Stimulated activated CD4-positive, alpha-beta T cell treated with anti-CD3 and anti-CD28 coated beads, Interleukin-1b, Interleukin-23, amount 100 ng/mL, for 48 hours (primary cell): ENCODE measurements around the gene GSTM5.
"Not testable (repeated sequence)": the region's sequence is repeated elsewhere in the genome, so short reads cannot be mapped to it uniquely, and the experiment has no call there.

Experiments
- DNase-seq: peaks from one replicate; pipeline ENCODE4 v3.0.0-alpha.2; 2020

Gene GSTM5

GRCh38 chr1:109762821-109763645 is 51.0 kb downstream of the GSTM5 start:
- no peak for DNase-seq

GRCh38 chr1:109763646-109764415 is 51.8 kb downstream of the GSTM5 start, which contains the start of gene EPS8L3:
TSS of gene EPS8L3 (minus strand) at chr1:109763923. CDS start at chr1:109761749, 2,174 bp downstream.
- DNase-seq = no peak

DNA sequence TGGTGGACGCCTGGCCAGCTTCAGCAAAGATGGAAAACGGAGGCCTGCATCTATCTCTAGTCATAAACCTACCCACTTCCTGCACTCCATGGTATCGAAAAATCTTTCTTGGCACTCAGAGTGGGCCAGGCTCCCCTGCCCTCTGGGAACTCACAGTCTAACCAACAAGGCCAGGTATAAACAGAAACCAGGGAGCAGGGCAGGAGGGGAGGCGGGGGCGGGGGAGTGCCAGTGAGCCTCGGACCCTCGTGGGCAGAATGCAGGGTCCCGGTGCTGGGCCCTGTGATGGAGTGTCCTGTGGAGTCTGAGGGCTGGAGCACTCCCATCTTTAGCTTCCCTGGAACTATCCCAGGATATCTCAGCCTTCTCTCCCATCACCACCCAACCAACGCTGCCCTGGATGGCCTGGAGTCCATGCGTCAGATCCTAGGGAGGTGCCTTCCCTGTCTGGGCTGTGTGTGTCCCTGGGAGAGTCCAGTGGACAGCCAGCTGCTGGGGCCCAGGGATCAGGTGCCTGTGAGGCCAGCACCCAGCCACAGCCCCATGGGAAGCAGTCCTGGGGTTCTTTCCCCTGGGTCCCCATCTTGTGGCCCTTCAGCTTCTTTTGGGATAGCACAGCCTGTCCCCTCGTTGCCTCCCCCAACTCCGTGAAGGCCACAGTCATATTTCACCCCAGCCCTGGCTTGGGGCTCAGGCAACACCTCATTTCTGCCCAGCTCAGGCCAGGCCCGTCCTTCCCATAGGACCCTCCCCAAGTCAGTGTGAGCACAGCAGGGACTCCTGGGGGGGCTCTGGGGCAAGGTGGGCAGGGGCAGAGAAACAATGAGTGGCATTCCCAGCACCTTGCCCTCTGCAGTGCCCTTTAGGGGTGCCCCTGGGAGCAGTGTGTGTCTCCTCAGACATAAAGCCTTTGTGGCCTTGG is 52.8 kb downstream of the GSTM5 start:
- no peak for DNase-seq

- DNase-seq = no peak
These were observed 53.4 kb downstream of the GSTM5 start for GRCh38 chr1:109765483-109765815.

DNA sequence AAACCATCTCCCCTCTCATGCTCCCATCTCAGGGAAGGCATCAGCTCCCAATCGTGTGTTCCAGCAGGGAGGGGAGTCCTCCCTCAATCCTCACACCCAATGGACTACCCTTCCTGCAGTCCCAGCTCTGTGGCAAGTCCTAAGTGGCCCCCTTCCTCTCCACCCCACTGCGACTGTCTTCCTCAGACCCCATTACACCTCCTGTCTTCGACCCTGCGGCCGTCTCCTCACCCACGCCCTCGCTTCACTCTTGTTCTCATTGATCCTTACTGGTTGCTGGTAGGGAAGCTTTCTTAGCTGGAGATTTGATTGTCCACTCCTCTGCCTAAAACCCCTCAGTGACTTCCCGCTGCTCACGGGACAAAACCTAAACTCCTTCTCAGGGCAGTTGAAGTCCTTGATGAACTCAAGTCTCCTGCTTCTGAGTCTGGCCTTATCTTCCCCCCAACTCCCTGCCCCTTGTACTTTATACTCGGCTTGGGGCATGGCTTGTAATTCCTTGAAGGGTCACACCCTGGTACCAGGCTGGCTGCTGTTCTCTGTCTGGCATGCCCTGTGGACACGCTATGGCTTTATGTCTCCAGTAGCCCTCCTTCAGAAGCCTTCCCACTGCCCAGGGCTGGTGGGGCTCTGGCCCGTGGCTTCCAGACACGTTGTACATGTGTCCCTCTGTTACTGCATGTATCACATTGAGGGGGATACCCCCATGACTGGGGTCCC is 54.0 kb downstream of the GSTM5 start:
- no peak for DNase-seq

DNA sequence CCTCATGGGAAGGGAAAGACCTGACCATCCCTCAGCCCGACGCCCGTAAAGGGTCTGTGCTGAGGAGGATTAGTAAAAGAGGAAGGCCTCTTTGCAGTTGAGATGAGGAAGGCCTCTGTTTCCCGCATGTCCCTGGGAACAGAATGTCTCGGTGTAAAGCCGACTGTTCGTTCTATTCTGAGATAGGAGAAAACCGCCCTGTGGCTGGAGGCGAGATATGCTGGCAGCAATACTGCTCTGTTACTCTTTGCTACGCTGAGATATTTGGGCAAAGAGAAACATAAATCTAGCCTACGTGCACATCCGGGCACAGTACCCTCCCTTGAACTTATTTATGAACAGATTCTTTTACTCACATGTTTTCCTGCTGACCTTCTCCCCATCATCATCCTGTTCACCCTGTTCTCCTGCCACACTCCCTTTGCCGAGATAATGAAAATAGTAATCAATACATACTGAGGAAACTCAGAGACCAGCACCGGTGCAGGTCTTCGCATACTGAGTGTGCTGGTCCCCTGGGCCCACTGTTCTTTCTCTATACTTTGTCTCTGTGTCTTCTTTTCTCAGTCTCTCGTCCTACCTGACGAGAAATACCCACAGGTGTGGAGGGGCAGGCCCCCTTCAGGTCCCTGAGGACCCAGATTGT is 55.1 kb downstream of the GSTM5 start:
- not testable (repeated sequence) for DNase-seq
